GM23248 (cell line): ENCODE data around the gene RCAN2. TPM values are rescaled to one million over a fixed set of nuclear protein-coding genes. Genes with fewer than 3 reads are reported as not detected.

Experiments used
- DNase-seq: peaks from one replicate; pipeline ENCODE4 v3.0.0-alpha.2; 2015
- H2AFZ ChIP-seq: fragments of 200-600 bp; sonication (generic); 2 replicates; pipeline ENCODE4 v1.6.1; 2016; ENCODE audit warnings: antibody characterized with exemption
- H3F3A ChIP-seq: fragments of 200-600 bp; sonication (generic); 2 replicates; pipeline ENCODE4 v1.6.1; 2016; ENCODE audit warnings: mild to moderate bottlenecking, antibody characterized with exemption, mixed run types; ENCODE audit not compliant: insufficient read depth
- H3K27ac ChIP-seq: fragments of 200-600 bp; sonication (generic); 2 replicates; pipeline ENCODE4 v1.5.1; 2016; ENCODE audit warnings: mild to moderate bottlenecking
- H3K27me3 ChIP-seq: fragments of 200-600 bp; sonication (generic); replicated peaks from 2 replicates; pipeline ENCODE4 v1.6.1; 2016; ENCODE audit warnings: mild to moderate bottlenecking; ENCODE audit not compliant: insufficient read depth
- H3K36me3 ChIP-seq: fragments of 200-600 bp; sonication (generic); 2 replicates; pipeline ENCODE4 v1.6.1; 2016; ENCODE audit warnings: low read depth, mild to moderate bottlenecking
- H3K4me1 ChIP-seq: fragments of 200-600 bp; sonication (generic); 2 replicates; pipeline ENCODE4 v1.6.1; 2016; ENCODE audit warnings: mild to moderate bottlenecking; ENCODE audit not compliant: insufficient read depth
- H3K4me2 ChIP-seq: fragments of 200-600 bp; sonication (generic); one replicate; pipeline ENCODE4 v1.6.1; 2016; ENCODE audit warnings: mild to moderate bottlenecking; ENCODE audit not compliant: unreplicated experiment
- H3K4me3 ChIP-seq: fragments of 200-600 bp; sonication (generic); 2 replicates; pipeline ENCODE4 v1.5.1; 2016; ENCODE audit warnings: mild to moderate bottlenecking
- H3K79me2 ChIP-seq: fragments of 200-600 bp; sonication (generic); 2 replicates; pipeline ENCODE4 v1.6.1; 2016; ENCODE audit warnings: mild to moderate bottlenecking; ENCODE audit not compliant: insufficient read depth
- H3K9ac ChIP-seq: fragments of 200-600 bp; sonication (generic); 2 replicates; pipeline ENCODE4 v1.6.1; 2016; ENCODE audit warnings: mild to moderate bottlenecking
- H3K9me2 ChIP-seq: fragments of 200-600 bp; sonication (generic); 2 replicates; pipeline ENCODE4 v1.6.1; 2016; ENCODE audit warnings: mixed run types, mild to moderate bottlenecking, moderate library complexity; ENCODE audit not compliant: insufficient read depth
- H3K9me3 ChIP-seq: fragments of 200-600 bp; sonication (generic); one replicate; pipeline ENCODE4 v1.6.1; 2017; ENCODE audit warnings: low read depth
- H4K20me1 ChIP-seq: fragments of 200-600 bp; sonication (generic); 2 replicates; pipeline ENCODE4 v1.6.0; 2016; ENCODE audit not compliant: insufficient read depth
- EZH2 ChIP-seq: fragments of 200-600 bp; sonication (generic); IDR thresholded peaks from 2 replicates; pipeline ENCODE4 v1.6.1; 2018; ENCODE audit warnings: antibody characterized with exemption, mild to moderate bottlenecking; ENCODE audit not compliant: insufficient read depth, poor library complexity, severe bottlenecking
- EZH2phosphoT487 ChIP-seq: fragments of 200-600 bp; sonication (generic); IDR thresholded peaks from 2 replicates; pipeline ENCODE4 v1.6.1; 2018; ENCODE audit warnings: antibody characterized with exemption, moderate library complexity, mild to moderate bottlenecking, low read depth; ENCODE audit not compliant: insufficient read depth
- WGBS, 2 experiments: methylation state at CpG; one replicate each; pipeline ENCODE4 v1.1.6; 2015 to 2017; ENCODE audit warnings: low lambda C conversion rate in 2 of 2, low coverage in 1 of 2; ENCODE audit errors: missing lambda C conversion rate in 2 of 2; 5-methylcytosine and 5-hydroxymethylcytosine counted together
- in situ Hi-C: fragments of 300-500 bp; cut with MboI; formaldehyde crosslinking; loops from 2 replicates; pipeline ENCODE4 v1.15.0; 2020
- polyA plus RNA-seq: library from polyadenylated mRNA; unstranded; fragments of >200 nt; fragmentation: Nextera tagmentation; extraction: Ambion mirVana; gene quantifications from 2 replicates; pipeline ENCODE4 v1.2.1, GENCODE V29; 2016
- total RNA-seq: library from RNA; depleted of rRNA; stranded (reverse); fragments of >200 nt; shearing (Covaris generic); gene quantifications from 2 replicates; pipeline ENCODE4 v1.2.3, GENCODE V29; 2014

The RCAN2 gene
- total and polyA plus RNA-seq, 2 experiments from 2014 or later = 6.5 to 8.8 TPM

DNA sequence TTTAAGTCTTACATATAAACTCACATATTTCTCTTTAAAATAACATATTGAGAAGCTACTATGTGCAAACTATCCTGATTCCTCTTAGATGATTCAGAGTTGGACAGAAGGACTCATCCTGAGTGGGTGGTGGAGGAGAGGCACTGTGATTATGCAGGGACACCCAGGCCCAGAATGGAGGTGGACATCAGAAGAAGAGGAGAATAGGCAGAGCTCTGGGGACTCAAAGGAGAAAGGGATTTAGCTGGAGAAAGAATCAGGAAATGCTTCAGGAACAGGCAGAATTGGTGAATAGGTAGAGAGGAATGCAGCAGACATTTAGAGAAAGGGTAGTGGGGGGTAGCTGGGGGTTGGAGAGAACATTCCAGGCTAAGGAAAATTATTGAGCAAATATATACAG lies 17.4 kb downstream of the RCAN2 start:
- Histone ChIP-seq H3K36me3 (no peaks in the 10 kb centered on the region), H3K4me3 (peak overlapping the region; percentile 30), H3K27me3 (no peaks in the 10 kb centered on the region), H3K27ac (peak overlapping the region; percentile 41), H3K4me1 (peaks cover 40% of the 10 kb centered on the region), H3K9ac (no peak overlapping the region), H2AFZ (peak overlapping the region; percentile 51), H3K9me3 (no peaks in the 10 kb centered on the region), H3K79me2 (no peaks in the 10 kb centered on the region), H3F3A (peaks cover 21% of the 10 kb centered on the region), H4K20me1 (no peaks in the 10 kb centered on the region), H3K4me2 (peak overlapping the region; percentile 81), H3K9me2 (peaks cover 6% of the 10 kb centered on the region; the same call in 1 of the 2 replicates)
- peak; percentile 84 for DNase-seq
- in situ Hi-C loops = no loop called here
- TF ChIP-seq EZH2 = no peak
- TF ChIP-seq EZH2phosphoT487 = no peak

DNA sequence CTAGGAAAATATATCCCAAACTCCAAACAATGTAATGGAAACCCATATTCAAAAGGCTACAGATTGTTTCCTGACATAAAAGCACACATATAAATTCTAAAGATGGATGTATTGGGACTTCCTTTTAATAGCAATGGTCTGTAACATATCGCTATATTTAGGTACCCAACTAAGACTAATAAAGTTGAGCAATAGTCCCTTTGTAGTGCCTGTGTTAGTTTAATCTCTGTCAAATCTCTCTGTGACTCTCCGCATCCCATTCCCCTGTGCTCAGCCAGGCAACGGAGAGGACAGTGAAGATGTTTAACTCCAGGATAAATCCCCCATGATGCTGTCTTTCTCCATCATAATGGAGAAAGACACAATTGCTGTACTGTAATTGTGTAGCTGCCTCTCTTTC lies 19.0 kb downstream of the RCAN2 start:
- TF ChIP-seq EZH2 = no peak
- TF ChIP-seq EZH2phosphoT487 = no peak
- H3K4me1 ChIP-seq = peaks cover 42% of the 10 kb centered on the region
- H3K4me3 ChIP-seq = no peak overlapping the region
- in situ Hi-C loops = no loop called here
- DNase-seq = no peak
- H3K27me3 ChIP-seq = no peaks in the 10 kb centered on the region
- H2AFZ ChIP-seq = 0 out of 2 replicates have a peak overlapping the region, but pooled peaks have one; percentile 22
- H3K9me2 ChIP-seq = peaks cover 6% of the 10 kb centered on the region; the same call in 1 of the 2 replicates
- H3K9me3 ChIP-seq = no peaks in the 10 kb centered on the region
- H3K27ac ChIP-seq = no peak overlapping the region
- H4K20me1 ChIP-seq = no peaks in the 10 kb centered on the region
- H3K4me2 ChIP-seq = no peak overlapping the region
- H3K36me3 ChIP-seq = no peaks in the 10 kb centered on the region
- peaks cover 21% of the 10 kb centered on the region for H3F3A ChIP-seq
- no peak overlapping the region for H3K9ac ChIP-seq
- WGBS, 2 experiments = 97% methylated on average over 3 of the region's 3 CpGs
- H3K79me2 ChIP-seq = no peaks in the 10 kb centered on the region

DNA sequence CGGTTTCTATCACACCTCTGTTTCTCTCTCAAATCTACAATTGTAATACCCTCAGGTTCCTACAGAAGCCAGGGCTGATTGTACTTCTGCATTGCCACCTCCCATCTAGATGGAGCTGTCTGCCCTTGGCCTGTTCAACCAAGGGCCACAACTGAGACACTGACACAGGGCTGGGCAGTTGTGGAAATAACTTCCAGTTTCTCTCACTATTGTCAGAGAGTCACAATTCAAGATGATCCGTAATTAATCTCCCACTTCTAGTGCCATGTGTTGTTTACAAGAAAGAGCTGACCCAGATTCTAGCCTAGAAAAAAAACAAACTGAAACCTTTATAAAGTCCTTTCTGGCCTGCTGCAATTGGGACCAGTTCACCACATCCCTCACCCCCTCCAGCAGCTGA lies 22.2 kb downstream of the RCAN2 start:
- in situ Hi-C loops = no loop called here
- no peak overlapping the region for H3K9ac ChIP-seq
- H3K36me3 ChIP-seq = no peaks in the 10 kb centered on the region
- 21 to 22% methylated on average over 2 of the region's 2 CpGs for WGBS, 2 experiments
- H4K20me1 ChIP-seq = no peaks in the 10 kb centered on the region
- H3K4me2 ChIP-seq = peak overlapping the region; percentile 37
- H3K4me3 ChIP-seq = no peak overlapping the region
- no peak for DNase-seq
- peaks cover 6% of the 10 kb centered on the region; the same call in 1 of the 2 replicates for H3K9me2 ChIP-seq
- peaks cover 35% of the 10 kb centered on the region for H3K4me1 ChIP-seq
- peaks cover 29% of the 10 kb centered on the region for H3F3A ChIP-seq
- H3K79me2 ChIP-seq = no peaks in the 10 kb centered on the region
- no peak overlapping the region for H3K27ac ChIP-seq
- TF ChIP-seq EZH2 = no peak
- TF ChIP-seq EZH2phosphoT487 = no peak
- no peaks in the 10 kb centered on the region for H3K9me3 ChIP-seq
- H3K27me3 ChIP-seq = no peaks in the 10 kb centered on the region
- H2AFZ ChIP-seq = peak overlapping the region; percentile 72

DNA sequence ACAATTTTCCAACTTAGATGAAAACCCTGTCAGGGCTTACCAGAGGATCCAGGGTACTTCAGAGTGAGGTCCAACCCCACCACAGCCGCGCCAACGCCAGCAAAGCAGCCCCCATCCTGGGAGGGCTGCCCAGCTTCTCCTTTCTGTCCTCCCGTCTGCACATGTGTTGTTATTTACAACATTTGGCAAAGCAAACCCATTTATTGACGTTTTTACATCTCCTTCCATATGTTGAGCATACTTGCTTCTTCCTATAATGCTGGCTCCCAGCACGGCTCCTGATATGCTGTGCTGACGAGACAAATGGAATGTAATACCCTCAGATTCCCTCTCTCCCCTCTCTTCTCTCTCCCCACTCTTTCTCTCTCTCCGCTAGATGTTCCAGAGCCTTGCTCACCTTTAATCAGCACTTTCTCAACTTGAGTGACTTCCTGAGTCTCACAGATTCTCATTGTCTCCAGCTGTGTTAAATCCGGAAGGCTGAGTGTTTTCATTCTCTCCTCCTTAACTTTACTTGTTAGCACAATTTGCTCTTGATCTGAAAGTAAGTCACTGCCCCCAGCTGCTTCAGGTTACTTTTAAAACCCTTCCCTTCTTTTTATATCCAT lies 22.7 kb downstream of the RCAN2 start:
- Histone ChIP-seq H3K4me1 (peaks cover 30% of the 10 kb centered on the region), H3K9me2 (peaks cover 6% of the 10 kb centered on the region; the same call in 1 of the 2 replicates), H3K79me2 (no peaks in the 10 kb centered on the region), H4K20me1 (no peaks in the 10 kb centered on the region), H3K9me3 (no peaks in the 10 kb centered on the region), H3K9ac (no peak overlapping the region), H3F3A (peaks cover 24% of the 10 kb centered on the region), H3K4me2 (peak overlapping the region; percentile 37), H3K36me3 (no peaks in the 10 kb centered on the region), H3K27me3 (no peaks in the 10 kb centered on the region), H3K4me3 (no peak overlapping the region), H3K27ac (no peak overlapping the region), H2AFZ (peak overlapping the region; percentile 72)
- 39 to 44% methylated on average over 9 of the region's 9 CpGs for WGBS, 2 experiments
- in situ Hi-C loops = no loop called here
- peak; percentile 9 for DNase-seq
- no peak for TF ChIP-seq EZH2phosphoT487
- no peak for TF ChIP-seq EZH2
